Measurements from ENCODE around the gene CNTN2. TPM values are rescaled to one million over a fixed set of nuclear protein-coding genes. Genes with fewer than 3 reads are reported as not detected.

CNTN2 gene
- total RNA-seq, 1 donor from 2014 or later = 7.4 TPM

DNA sequence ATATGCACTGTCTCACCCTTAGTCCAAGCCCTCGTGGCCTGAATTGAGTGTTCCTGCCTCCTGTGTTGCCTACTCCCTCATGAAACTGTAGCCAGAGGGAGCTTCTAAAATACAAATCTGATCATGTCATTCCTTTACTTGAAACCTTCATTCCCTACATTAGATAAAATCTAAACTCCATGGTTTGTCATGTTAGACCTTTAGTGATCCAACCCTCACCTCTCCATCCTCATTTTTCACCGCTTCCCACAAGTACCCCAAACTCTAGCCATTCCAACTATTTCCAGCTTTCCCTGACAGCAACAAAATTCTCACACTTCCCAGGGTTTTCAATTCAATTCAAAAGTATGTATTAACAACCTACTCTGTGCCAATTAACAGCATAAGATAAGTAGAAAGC, 18.3 kb upstream of the CNTN2 start:
- no peaks in the 10 kb centered on the region for H3K4me1 ChIP-seq
- TF ChIP-seq, protein P1, sequence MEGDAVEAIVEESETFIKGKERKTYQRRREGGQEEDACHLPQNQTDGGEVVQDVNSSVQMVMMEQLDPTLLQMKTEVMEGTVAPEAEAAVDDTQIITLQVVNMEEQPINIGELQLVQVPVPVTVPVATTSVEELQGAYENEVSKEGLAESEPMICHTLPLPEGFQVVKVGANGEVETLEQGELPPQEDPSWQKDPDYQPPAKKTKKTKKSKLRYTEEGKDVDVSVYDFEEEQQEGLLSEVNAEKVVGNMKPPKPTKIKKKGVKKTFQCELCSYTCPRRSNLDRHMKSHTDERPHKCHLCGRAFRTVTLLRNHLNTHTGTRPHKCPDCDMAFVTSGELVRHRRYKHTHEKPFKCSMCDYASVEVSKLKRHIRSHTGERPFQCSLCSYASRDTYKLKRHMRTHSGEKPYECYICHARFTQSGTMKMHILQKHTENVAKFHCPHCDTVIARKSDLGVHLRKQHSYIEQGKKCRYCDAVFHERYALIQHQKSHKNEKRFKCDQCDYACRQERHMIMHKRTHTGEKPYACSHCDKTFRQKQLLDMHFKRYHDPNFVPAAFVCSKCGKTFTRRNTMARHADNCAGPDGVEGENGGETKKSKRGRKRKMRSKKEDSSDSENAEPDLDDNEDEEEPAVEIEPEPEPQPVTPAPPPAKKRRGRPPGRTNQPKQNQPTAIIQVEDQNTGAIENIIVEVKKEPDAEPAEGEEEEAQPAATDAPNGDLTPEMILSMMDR (IDR thresholded peaks at IDR 0.05) = no peak
- TF ChIP-seq POLR2A (IDR thresholded peaks at IDR 0.05) (no peak), POLR2AphosphoS5 (IDR thresholded peaks at IDR 0.05; ENCODE audit: insufficient read depth in 1 of 2, low read depth in 1 of 2) (no peak)
- no peaks in the 10 kb centered on the region for H3K36me3 ChIP-seq
- H3K4me3 ChIP-seq = no peak overlapping the region
- H3K9me3 ChIP-seq = no peaks in the 10 kb centered on the region
- no peak overlapping the region for H3K27ac ChIP-seq
- intact Hi-C loops (cut with DNase I) = no loop called here
- H3K27me3 ChIP-seq = no peaks in the 10 kb centered on the region
- no peak for DNase-seq (ENCODE audit: extremely low spot score in 2 of 2)

DNA sequence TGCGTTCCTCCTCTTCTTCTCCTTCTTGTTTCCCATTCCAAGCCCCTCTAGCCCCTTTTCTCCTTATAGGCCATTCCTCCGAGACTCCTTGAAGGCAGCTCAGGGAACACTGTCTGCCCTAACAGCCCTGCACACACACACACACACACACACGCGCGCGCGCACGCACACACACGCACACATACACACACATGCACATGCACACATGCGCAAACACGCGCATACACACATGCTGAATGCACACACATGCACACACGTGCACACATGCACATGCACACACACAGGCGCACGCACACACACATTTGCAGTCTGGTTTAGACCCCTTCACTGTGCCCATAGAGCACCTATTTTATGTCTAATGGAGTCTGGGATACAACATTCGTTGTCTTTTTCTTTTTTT, 17.8 kb upstream of the CNTN2 start:
- no peak overlapping the region for H3K27ac ChIP-seq
- no peaks in the 10 kb centered on the region for H3K36me3 ChIP-seq
- no peak for DNase-seq (ENCODE audit: extremely low spot score in 2 of 2)
- H3K9me3 ChIP-seq = no peaks in the 10 kb centered on the region
- no peak overlapping the region for H3K4me3 ChIP-seq
- TF ChIP-seq, protein P1 (IDR thresholded peaks at IDR 0.05) = no peak
- TF ChIP-seq POLR2AphosphoS5 (IDR thresholded peaks at IDR 0.05; ENCODE audit: insufficient read depth in 1 of 2, low read depth in 1 of 2) (no peak), POLR2A (IDR thresholded peaks at IDR 0.05) (no peak)
- H3K4me1 ChIP-seq = no peaks in the 10 kb centered on the region
- intact Hi-C loops (cut with DNase I) = no loop called here
- no peaks in the 10 kb centered on the region for H3K27me3 ChIP-seq

DNA sequence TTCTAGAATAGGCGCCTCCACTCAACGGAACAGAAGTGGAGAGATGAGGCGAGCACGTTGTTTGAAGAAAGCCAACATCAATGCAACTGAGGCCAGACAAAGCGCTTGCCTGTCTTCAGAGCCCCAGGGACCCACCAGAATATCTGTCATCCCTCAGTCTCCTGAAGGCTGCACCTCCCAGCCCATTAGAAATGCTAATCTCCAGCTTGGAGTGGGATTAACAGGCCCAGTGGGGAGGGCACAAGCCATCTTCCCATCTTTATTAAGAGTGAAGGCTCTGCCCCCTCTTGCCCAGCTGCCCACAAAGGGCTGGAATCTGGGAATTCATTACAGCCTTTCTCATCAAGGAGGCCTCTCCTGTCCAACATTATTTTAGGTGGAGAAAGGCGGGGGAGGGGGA, 16.8 kb upstream of the CNTN2 start:
- Histone ChIP-seq H3K4me3 (no peak overlapping the region), H3K27me3 (no peaks in the 10 kb centered on the region), H3K9me3 (no peaks in the 10 kb centered on the region), H3K4me1 (no peaks in the 10 kb centered on the region), H3K36me3 (no peaks in the 10 kb centered on the region), H3K27ac (no peak overlapping the region)
- intact Hi-C loops (cut with DNase I) = no loop called here
- DNase-seq (ENCODE audit: extremely low spot score in 2 of 2) = no peak
- no peak for TF ChIP-seq POLR2AphosphoS5 (IDR thresholded peaks at IDR 0.05; ENCODE audit: insufficient read depth in 1 of 2, low read depth in 1 of 2)

DNA sequence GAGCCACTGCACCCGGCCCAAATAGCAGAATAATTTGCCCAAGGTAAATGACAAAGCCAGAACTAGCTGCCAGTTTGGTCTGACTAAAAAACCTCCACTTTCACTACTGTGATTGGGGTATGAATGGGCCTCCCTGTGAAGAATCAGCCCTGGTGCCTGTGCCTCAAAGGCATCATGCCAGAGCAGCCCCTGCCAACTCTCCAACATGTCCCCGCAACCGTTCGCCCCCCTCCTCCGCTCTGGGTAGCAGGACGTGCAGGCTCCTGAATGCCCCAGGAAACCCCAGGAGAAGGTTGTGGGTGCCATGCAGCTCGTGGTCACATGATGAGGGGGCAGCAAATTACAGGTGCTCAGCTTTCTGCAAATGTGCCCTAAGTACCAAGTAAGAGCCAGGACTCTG, 14.6 kb upstream of the CNTN2 start:
- H3K4me1 ChIP-seq = no peaks in the 10 kb centered on the region
- H3K27ac ChIP-seq = no peak overlapping the region
- TF ChIP-seq POLR2A (IDR thresholded peaks at IDR 0.05) = no peak
- TF ChIP-seq POLR2AphosphoS5 (IDR thresholded peaks at IDR 0.05; ENCODE audit: insufficient read depth in 1 of 2, low read depth in 1 of 2) = no peak
- TF ChIP-seq, protein P1 (IDR thresholded peaks at IDR 0.05) = no peak
- no peaks in the 10 kb centered on the region for H3K36me3 ChIP-seq
- no peaks in the 10 kb centered on the region for H3K27me3 ChIP-seq
- H3K9me3 ChIP-seq = no peaks in the 10 kb centered on the region
- intact Hi-C loops (cut with DNase I) = no loop called here
- DNase-seq (ENCODE audit: extremely low spot score in 2 of 2) = no peak
- H3K4me3 ChIP-seq = no peak overlapping the region

DNA sequence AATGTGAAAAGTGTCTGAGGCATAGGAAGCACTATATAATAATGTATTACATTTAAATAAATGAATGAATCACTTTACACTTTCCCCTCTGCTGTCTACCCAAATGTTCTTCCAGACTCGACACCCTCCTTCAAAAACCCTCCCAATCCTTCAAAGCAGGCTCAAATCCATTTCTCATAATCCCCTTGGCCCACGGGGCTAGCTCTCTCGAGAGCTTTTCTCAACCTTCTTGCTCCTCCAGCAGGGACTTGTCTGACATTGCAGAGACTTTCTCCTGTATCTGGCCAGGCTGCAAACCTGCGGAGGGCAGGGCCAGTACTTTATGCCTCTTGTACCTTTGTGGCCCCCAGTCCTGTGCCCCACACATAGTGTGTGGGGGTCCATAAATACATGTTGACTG, 14.1 kb upstream of the CNTN2 start:
- DNase-seq (ENCODE audit: extremely low spot score in 2 of 2) = no peak
- H3K27me3 ChIP-seq = no peaks in the 10 kb centered on the region
- TF ChIP-seq POLR2A (IDR thresholded peaks at IDR 0.05) = no peak
- TF ChIP-seq, protein P1 (IDR thresholded peaks at IDR 0.05) = no peak
- no peak for TF ChIP-seq POLR2AphosphoS5 (IDR thresholded peaks at IDR 0.05; ENCODE audit: insufficient read depth in 1 of 2, low read depth in 1 of 2)
- no peaks in the 10 kb centered on the region for H3K36me3 ChIP-seq
- H3K9me3 ChIP-seq = no peaks in the 10 kb centered on the region
- intact Hi-C loops (cut with DNase I) = no loop called here
- no peak overlapping the region for H3K4me3 ChIP-seq
- no peak overlapping the region for H3K27ac ChIP-seq
- H3K4me1 ChIP-seq = no peaks in the 10 kb centered on the region

DNA sequence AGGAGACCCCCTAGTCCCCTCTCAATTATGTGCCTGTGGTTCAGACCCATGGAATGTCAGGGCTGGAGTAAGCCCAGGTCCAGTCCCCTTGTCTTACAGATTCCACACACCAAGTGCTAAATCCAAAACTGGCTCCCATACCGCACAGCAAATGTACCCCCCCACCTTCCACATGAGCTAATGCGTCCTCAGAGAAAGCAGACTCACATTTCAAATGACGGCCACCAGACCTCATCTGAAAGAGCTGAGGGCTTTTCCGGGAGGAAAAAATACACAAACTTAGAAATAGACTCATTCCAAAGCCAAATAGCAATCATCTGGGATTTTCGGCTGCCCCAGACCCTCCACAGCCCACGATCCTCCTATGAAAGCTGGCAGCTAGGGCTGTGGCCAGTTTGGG, 12.8 kb upstream of the CNTN2 start:
- no peak for TF ChIP-seq POLR2A (IDR thresholded peaks at IDR 0.05)
- Histone ChIP-seq H3K9me3 (no peaks in the 10 kb centered on the region), H3K36me3 (no peaks in the 10 kb centered on the region), H3K4me3 (no peak overlapping the region), H3K4me1 (no peaks in the 10 kb centered on the region), H3K27me3 (no peaks in the 10 kb centered on the region), H3K27ac (no peak overlapping the region)
- DNase-seq (ENCODE audit: extremely low spot score in 2 of 2) = no peak
- intact Hi-C loops (cut with DNase I) = no loop called here
